Neural cell (in vitro differentiated cells): ENCODE data around the gene GLB1L3. TPM values are rescaled to one million over a fixed set of nuclear protein-coding genes. Genes with fewer than 3 reads are reported as not detected.

Source experiments
- H2AFZ ChIP-seq: fragments of 200-600, 300-800 bp; sonication (generic), shearing (Covaris generic); 2 replicates; pipeline ENCODE4 v1.6.0; 2014; ENCODE audit warnings: low read depth, mild to moderate bottlenecking, antibody characterized with exemption, low read length, moderate library complexity
- H3F3A ChIP-seq: fragments of 200-600 bp; shearing (Covaris generic); 2 replicates; pipeline ENCODE4 v1.6.1; 2016; ENCODE audit warnings: mild to moderate bottlenecking, moderate library complexity, mixed read lengths, antibody characterized with exemption, low read length; ENCODE audit not compliant: insufficient read depth, poor library complexity, severe bottlenecking
- H3K27ac ChIP-seq: fragments of 200-600, 300-800 bp; sonication (generic), shearing (Covaris generic); 2 replicates; pipeline ENCODE4 v1.5.1; 2014; ENCODE audit warnings: mild to moderate bottlenecking, low read length, moderate library complexity
- H3K27me3 ChIP-seq: fragments of 300-800, 200-600 bp; sonication (generic), shearing (Covaris generic); 2 replicates; pipeline ENCODE4 v1.6.0; 2014; ENCODE audit warnings: mild to moderate bottlenecking, low read depth, low read length, moderate library complexity; ENCODE audit not compliant: insufficient read depth
- H3K36me3 ChIP-seq: fragments of 300-800, 200-600 bp; sonication (generic), shearing (Covaris generic); 2 replicates; pipeline ENCODE4 v1.5.1; 2014; ENCODE audit warnings: mild to moderate bottlenecking, antibody characterized with exemption, low read length, moderate library complexity; ENCODE audit not compliant: insufficient read depth
- H3K4me2 ChIP-seq: fragments of 300-800, 200-600 bp; sonication (generic), shearing (Covaris generic); 2 replicates; pipeline ENCODE4 v1.6.0; 2014; ENCODE audit warnings: mild to moderate bottlenecking, low read length
- H3K4me3 ChIP-seq: fragments of 300-800, 200-600 bp; sonication (generic), shearing (Covaris generic); 2 replicates; pipeline ENCODE4 v1.5.1; 2014; ENCODE audit warnings: mild to moderate bottlenecking, low read length, moderate library complexity
- H3K79me2 ChIP-seq: fragments of 200-600 bp; shearing (Covaris generic); replicated peaks from 2 replicates; pipeline ENCODE4 v1.6.0; 2014; ENCODE audit warnings: mild to moderate bottlenecking, low read length, moderate library complexity; ENCODE audit not compliant: insufficient read depth
- H3K9ac ChIP-seq: fragments of 300-800, 200-600 bp; sonication (generic), shearing (Covaris generic); 2 replicates; pipeline ENCODE4 v1.6.1; 2016; ENCODE audit warnings: mild to moderate bottlenecking, low read length, mixed read lengths
- H3K9me2 ChIP-seq: fragments of 200-600 bp; shearing (Covaris generic); 2 replicates; pipeline ENCODE4 v1.6.1; 2016; ENCODE audit warnings: mild to moderate bottlenecking, low read length, mixed read lengths; ENCODE audit not compliant: insufficient read depth
- H3K9me3 ChIP-seq: fragments of 200-600, 300-800 bp; sonication (generic), shearing (Covaris generic); 2 replicates; pipeline ENCODE4 v1.6.1; 2016; ENCODE audit warnings: mild to moderate bottlenecking, mixed run types, low read length, moderate library complexity, mixed read lengths
- H4K20me1 ChIP-seq: fragments of 200-600 bp; shearing (Covaris generic); 2 replicates; pipeline ENCODE4 v1.6.1; 2016; ENCODE audit warnings: mild to moderate bottlenecking, mixed run types; ENCODE audit not compliant: insufficient read depth
- EP300 ChIP-seq: fragments of 450-650 bp; conservative IDR thresholded peaks from 2 replicates; pipeline ENCODE4 v1.6.1; 2014; ENCODE audit warnings: antibody characterized with exemption, mild to moderate bottlenecking, moderate library complexity; ENCODE audit not compliant: poor library complexity, severe bottlenecking
- EZH2 ChIP-seq: fragments of 200-600, 300-800 bp; shearing (Covaris generic), sonication (generic); IDR thresholded peaks from 2 replicates; pipeline ENCODE4 v1.6.1; 2014; ENCODE audit warnings: antibody characterized with exemption, low read length, borderline replicate concordance, mild to moderate bottlenecking; ENCODE audit not compliant: insufficient read depth, poor library complexity, severe bottlenecking
- MXI1 ChIP-seq: fragments of 450-650 bp; conservative IDR thresholded peaks from 2 replicates; pipeline ENCODE4 v1.6.1; 2014; ENCODE audit warnings: antibody characterized with exemption, mild to moderate bottlenecking; ENCODE audit not compliant: poor library complexity, severe bottlenecking
- POLR2AphosphoS5 ChIP-seq: IDR thresholded peaks from 2 replicates; pipeline ENCODE4 v1.6.1; 2012
- RAD21 ChIP-seq: fragments of 450-650 bp; conservative IDR thresholded peaks from 2 replicates; pipeline ENCODE4 v1.6.1; 2014; ENCODE audit warnings: antibody characterized with exemption, mild to moderate bottlenecking, moderate library complexity
- SMC3 ChIP-seq: fragments of 450-650 bp; conservative IDR thresholded peaks from 2 replicates; pipeline ENCODE4 v1.6.1; 2014; ENCODE audit warnings: antibody characterized with exemption, mild to moderate bottlenecking, moderate library complexity; ENCODE audit not compliant: poor library complexity
- TAF1 ChIP-seq: IDR thresholded peaks from 2 replicates; pipeline ENCODE4 v1.6.1; 2012; ENCODE audit warnings: low read depth
- polyA plus RNA-seq: library from polyadenylated mRNA; depleted of rRNA; stranded (reverse); fragments of >200 nt; gene quantifications from 2 replicates; pipeline ENCODE4 v1.2.3, GENCODE V29; 2014
- TF ChIP-seq, protein P1 (sequence below): IDR thresholded peaks from 2 replicates; pipeline ENCODE4 v1.6.1; 2012; ENCODE audit warnings: borderline replicate concordance
- TF ChIP-seq, protein P2 (sequence below): fragments of 450-650 bp; IDR thresholded peaks from 2 replicates; pipeline ENCODE4 v1.5.1; 2014; ENCODE audit warnings: antibody characterized with exemption, mild to moderate bottlenecking, moderate library complexity; ENCODE audit not compliant: poor library complexity, severe bottlenecking

GLB1L3 gene
- polyA plus RNA-seq, 1 donor from 2014 or later = 0.19 TPM

DNA sequence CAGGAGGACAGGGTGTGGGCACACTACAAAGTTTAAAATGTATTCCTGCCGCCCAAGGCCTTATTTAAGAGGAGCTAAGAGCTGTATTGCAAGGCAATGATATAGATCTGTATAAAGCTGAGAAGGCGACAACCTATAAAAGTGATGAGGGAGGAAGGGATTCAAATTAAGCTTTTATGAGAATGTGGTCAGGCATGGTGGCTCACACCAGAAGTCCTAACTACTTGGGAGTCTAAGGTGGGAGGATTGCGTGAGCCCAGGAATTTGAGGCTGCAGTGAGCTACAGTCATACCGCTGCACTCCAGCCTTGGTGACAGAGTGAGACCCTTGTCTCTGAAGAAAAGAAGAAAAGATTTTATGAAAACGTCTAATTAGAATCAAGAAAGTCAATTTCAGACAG lies 9.7 kb upstream of the GLB1L3 start:
- Histone ChIP-seq H3F3A (no peaks in the 10 kb centered on the region), H3K9ac (no peak overlapping the region), H3K27ac (no peak overlapping the region), H3K36me3 (peaks cover 4% of the 10 kb centered on the region), H4K20me1 (no peaks in the 10 kb centered on the region), H3K79me2 (no peaks in the 10 kb centered on the region), H2AFZ (no peak overlapping the region), H3K4me3 (no peak overlapping the region), H3K9me3 (no peaks in the 10 kb centered on the region), H3K27me3 (no peaks in the 10 kb centered on the region), H3K9me2 (no peaks in the 10 kb centered on the region), H3K4me2 (no peak overlapping the region)
- TF ChIP-seq TAF1 (no peak), MXI1 (no peak), EP300 (no peak), EZH2 (no peak), SMC3 (no peak)
- TF ChIP-seq, protein P1, sequence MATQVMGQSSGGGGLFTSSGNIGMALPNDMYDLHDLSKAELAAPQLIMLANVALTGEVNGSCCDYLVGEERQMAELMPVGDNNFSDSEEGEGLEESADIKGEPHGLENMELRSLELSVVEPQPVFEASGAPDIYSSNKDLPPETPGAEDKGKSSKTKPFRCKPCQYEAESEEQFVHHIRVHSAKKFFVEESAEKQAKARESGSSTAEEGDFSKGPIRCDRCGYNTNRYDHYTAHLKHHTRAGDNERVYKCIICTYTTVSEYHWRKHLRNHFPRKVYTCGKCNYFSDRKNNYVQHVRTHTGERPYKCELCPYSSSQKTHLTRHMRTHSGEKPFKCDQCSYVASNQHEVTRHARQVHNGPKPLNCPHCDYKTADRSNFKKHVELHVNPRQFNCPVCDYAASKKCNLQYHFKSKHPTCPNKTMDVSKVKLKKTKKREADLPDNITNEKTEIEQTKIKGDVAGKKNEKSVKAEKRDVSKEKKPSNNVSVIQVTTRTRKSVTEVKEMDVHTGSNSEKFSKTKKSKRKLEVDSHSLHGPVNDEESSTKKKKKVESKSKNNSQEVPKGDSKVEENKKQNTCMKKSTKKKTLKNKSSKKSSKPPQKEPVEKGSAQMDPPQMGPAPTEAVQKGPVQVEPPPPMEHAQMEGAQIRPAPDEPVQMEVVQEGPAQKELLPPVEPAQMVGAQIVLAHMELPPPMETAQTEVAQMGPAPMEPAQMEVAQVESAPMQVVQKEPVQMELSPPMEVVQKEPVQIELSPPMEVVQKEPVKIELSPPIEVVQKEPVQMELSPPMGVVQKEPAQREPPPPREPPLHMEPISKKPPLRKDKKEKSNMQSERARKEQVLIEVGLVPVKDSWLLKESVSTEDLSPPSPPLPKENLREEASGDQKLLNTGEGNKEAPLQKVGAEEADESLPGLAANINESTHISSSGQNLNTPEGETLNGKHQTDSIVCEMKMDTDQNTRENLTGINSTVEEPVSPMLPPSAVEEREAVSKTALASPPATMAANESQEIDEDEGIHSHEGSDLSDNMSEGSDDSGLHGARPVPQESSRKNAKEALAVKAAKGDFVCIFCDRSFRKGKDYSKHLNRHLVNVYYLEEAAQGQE = no peak
- TF ChIP-seq, protein P2, sequence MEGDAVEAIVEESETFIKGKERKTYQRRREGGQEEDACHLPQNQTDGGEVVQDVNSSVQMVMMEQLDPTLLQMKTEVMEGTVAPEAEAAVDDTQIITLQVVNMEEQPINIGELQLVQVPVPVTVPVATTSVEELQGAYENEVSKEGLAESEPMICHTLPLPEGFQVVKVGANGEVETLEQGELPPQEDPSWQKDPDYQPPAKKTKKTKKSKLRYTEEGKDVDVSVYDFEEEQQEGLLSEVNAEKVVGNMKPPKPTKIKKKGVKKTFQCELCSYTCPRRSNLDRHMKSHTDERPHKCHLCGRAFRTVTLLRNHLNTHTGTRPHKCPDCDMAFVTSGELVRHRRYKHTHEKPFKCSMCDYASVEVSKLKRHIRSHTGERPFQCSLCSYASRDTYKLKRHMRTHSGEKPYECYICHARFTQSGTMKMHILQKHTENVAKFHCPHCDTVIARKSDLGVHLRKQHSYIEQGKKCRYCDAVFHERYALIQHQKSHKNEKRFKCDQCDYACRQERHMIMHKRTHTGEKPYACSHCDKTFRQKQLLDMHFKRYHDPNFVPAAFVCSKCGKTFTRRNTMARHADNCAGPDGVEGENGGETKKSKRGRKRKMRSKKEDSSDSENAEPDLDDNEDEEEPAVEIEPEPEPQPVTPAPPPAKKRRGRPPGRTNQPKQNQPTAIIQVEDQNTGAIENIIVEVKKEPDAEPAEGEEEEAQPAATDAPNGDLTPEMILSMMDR = no peak

DNA sequence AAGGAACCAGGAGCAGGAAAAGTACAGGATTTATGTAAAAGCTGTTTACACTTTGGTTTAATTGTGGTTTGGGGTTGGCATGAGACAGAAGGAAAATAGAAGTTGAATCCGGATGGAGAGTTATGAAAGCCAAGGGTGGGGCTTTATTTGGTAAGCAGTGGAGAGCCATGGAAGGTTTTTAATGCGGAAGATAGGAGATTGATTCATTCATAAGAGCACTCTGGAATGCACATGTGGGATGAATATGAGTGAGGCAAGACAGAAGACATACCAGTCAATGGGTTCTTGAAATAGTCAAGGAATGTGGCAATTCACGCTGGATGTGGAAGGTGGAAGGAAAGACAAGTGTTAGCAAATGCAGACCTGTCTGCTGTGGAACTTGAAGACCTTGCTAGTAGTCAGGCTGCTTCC lies 9.3 kb upstream of the GLB1L3 start:
- no peak overlapping the region for H2AFZ ChIP-seq
- no peak overlapping the region for H3K27ac ChIP-seq
- TF ChIP-seq EZH2 = no peak
- no peak for TF ChIP-seq SMC3
- TF ChIP-seq EP300 = no peak
- TF ChIP-seq, protein P2 = no peak
- TF ChIP-seq TAF1 = no peak
- no peak for TF ChIP-seq RAD21
- TF ChIP-seq POLR2AphosphoS5 = no peak
- TF ChIP-seq MXI1 = no peak
- TF ChIP-seq, protein P1 = no peak
- no peaks in the 10 kb centered on the region for H3K9me2 ChIP-seq
- no peaks in the 10 kb centered on the region for H4K20me1 ChIP-seq
- peaks cover 4% of the 10 kb centered on the region for H3K36me3 ChIP-seq
- H3K27me3 ChIP-seq = no peaks in the 10 kb centered on the region
- H3K4me2 ChIP-seq = no peak overlapping the region
- no peaks in the 10 kb centered on the region for H3F3A ChIP-seq
- H3K9me3 ChIP-seq = no peaks in the 10 kb centered on the region
- no peak overlapping the region for H3K9ac ChIP-seq
- no peak overlapping the region for H3K4me3 ChIP-seq
- H3K79me2 ChIP-seq = no peaks in the 10 kb centered on the region
